HAP-1 (cell line): ENCODE results near the gene CACNA1D.
"Not testable (repeated sequence)": the region's sequence is repeated elsewhere in the genome, so short reads cannot be mapped to it uniquely, and the experiment has no call there.

Experiments
- DNase-seq, 2 experiments: peaks; one replicate each; pipeline ENCODE4 v3.0.0-alpha.2; 2016 to 2020; ENCODE audit warnings: low spot score in 2 of 2
- H3K27me3 ChIP-seq: fragments of 250-450 bp; sonication (Bioruptor Pico); 2 replicates; pipeline ENCODE4 v1.5.1; 2020; ENCODE audit warnings: low read depth, mild to moderate bottlenecking, moderate library complexity
- H3K36me3 ChIP-seq: fragments of 250-450 bp; sonication (Bioruptor Pico); replicated peaks from 2 replicates; pipeline ENCODE4 v1.5.1; 2020; ENCODE audit warnings: mild to moderate bottlenecking
- H3K4me1 ChIP-seq: fragments of 250-450 bp; sonication (Bioruptor Pico); 2 replicates; pipeline ENCODE4 v1.5.1; 2020; ENCODE audit warnings: mild to moderate bottlenecking
- H3K4me3 ChIP-seq: fragments of 250-450 bp; sonication (Bioruptor Pico); 2 replicates; pipeline ENCODE4 v1.5.1; 2020; ENCODE audit warnings: mild to moderate bottlenecking, moderate library complexity
- H3K9me3 ChIP-seq: fragments of 250-450 bp; sonication (Bioruptor Pico); 2 replicates; pipeline ENCODE4 v1.5.1; 2020; ENCODE audit warnings: mild to moderate bottlenecking, moderate library complexity
- in situ Hi-C: fragments of 300-500 bp; cut with MboI; formaldehyde crosslinking; loops from 3 replicates; pipeline ENCODE4 v1.14.3; 2020; ENCODE audit warnings: low sequenced_read_pairs, inconsistent platforms, mixed read lengths

The CACNA1D gene

GRCh38 chr3:53493963-53494791 lies at the start of gene CACNA1D:
CACNA1D (plus strand) TSS chr3:53494611; CDS start chr3:53495167, 556 bp downstream.
- peak in 1 of 2 experiments; percentile 43 for DNase-seq
- in situ Hi-C loops = no loop called here
- H3K4me1 ChIP-seq = no peaks in the 10 kb centered on the region
- no peaks in the 10 kb centered on the region for H3K36me3 ChIP-seq
- no peaks in the 10 kb centered on the region for H3K9me3 ChIP-seq
- H3K4me3 ChIP-seq = peak within 1 kb of the TSS; percentile 40
- H3K27me3 ChIP-seq = no peaks in the 10 kb centered on the region; the same call in 1 of the 2 replicates

DNA sequence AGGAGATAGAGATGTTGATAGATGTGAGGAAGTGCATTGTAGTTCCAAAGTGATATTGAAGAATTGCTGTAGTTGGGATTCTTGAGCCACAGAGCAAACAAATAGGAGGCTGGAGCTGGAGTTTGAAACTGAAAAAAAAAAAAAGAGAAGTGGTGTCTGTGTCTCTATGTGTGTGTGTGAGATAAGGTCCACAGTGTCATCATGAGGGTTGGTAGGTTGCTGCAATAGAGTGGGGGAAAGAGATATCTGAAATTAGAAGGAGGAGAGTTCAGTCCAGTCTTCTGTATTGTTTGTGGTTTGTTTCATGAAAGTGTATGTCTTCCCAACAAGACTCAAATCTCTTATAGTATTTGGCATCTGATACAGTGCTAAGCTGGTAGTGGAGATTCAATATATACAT lies 37.3 kb upstream of the CACNA1D start:
- no peak overlapping the region for H3K4me3 ChIP-seq
- peaks cover 18% of the 10 kb centered on the region for H3K27me3 ChIP-seq
- no peaks in the 10 kb centered on the region for H3K9me3 ChIP-seq
- in situ Hi-C loops = no loop called here
- H3K36me3 ChIP-seq = no peaks in the 10 kb centered on the region
- DNase-seq = no peak
- no peaks in the 10 kb centered on the region for H3K4me1 ChIP-seq

GRCh38 chr3:53460326-53460725 lies 34.1 kb upstream of the CACNA1D start:
- no peaks in the 10 kb centered on the region for H3K4me1 ChIP-seq
- H3K9me3 ChIP-seq = no peaks in the 10 kb centered on the region
- in situ Hi-C loops = no loop called here
- no peaks in the 10 kb centered on the region for H3K36me3 ChIP-seq
- H3K27me3 ChIP-seq = peaks cover 19% of the 10 kb centered on the region
- no peak overlapping the region for H3K4me3 ChIP-seq
- DNase-seq = no peak

GRCh38 chr3:53464424-53464823 lies 30.0 kb upstream of the CACNA1D start:
- no peak for DNase-seq
- in situ Hi-C loops = no loop called here
- H3K9me3 ChIP-seq = peaks cover 3% of the 10 kb centered on the region; the same call in 1 of the 2 replicates
- H3K27me3 ChIP-seq = peaks cover 7% of the 10 kb centered on the region
- H3K4me3 ChIP-seq = no peak overlapping the region
- no peaks in the 10 kb centered on the region for H3K4me1 ChIP-seq
- no peaks in the 10 kb centered on the region for H3K36me3 ChIP-seq

DNA sequence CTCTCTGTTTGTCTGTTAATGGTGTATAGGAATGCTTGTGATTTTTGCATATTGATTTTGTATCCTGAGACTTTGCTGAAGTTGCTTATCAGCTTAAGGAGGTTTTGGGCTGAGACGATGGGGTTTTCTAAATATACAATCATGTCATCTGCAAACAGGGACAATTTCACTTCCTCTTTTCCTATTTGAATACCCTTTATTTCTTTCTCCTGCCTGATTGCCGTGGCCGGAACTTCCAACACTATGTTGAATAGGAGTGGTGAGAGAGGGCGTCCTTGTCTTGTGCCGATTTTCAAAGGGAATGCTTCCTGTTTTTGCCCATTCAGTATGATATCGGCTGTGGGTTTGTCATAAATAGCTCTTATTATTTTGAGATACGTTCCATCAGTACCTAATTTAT lies 24.7 kb upstream of the CACNA1D start:
- H3K4me3 ChIP-seq, in situ Hi-C loops, H3K27me3 ChIP-seq, H3K36me3 ChIP-seq, H3K4me1 ChIP-seq, H3K9me3 ChIP-seq, DNase-seq: not testable (repeated sequence)

DNA sequence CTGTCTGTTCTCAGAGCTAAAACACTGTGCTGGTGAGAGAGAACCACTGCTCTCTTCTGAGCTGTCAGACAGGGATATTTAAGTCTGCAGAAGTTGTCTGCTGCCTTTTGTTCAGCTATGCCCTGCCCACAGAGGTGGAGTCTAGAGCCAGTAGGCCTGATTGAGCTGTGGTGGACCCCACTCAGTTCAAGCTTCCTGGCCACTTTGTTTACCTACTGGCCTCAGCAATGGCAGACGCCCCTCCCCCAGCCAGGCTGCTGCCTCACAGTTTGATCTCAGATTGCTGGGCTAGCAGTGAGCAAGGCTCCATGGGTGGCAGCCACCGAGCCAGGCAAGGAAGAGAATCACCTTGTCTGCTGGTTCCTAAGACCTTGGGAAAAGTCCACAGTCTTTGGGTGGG lies 21.0 kb upstream of the CACNA1D start:
- no peak for DNase-seq
- Histone ChIP-seq H3K4me3 (no peak overlapping the region), H3K36me3 (no peaks in the 10 kb centered on the region), H3K27me3 (no peaks in the 10 kb centered on the region; the same call in 1 of the 2 replicates), H3K9me3 (peaks cover 3% of the 10 kb centered on the region; the same call in 1 of the 2 replicates), H3K4me1 (peaks cover 10% of the 10 kb centered on the region)
- in situ Hi-C loops = no loop called here

DNA sequence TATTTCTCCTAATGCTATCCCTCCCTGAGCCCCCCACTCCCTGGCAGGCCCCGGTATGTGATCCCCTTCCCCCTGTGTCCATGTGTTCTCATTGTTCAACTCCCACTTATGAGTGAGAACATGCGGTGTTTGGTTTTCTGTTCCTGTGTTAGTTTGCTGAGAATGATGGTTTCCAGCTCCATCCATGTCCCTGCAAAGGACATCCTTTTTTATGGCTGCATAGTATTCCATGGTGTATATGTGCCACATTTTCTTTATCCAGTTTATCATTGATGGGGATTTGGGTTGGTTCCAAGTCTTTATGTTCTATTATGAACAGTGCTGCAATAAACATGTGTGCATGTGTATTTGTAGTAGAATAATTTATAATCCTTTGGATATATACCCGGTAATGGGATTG lies 18.0 kb upstream of the CACNA1D start:
- H3K27me3 ChIP-seq, H3K9me3 ChIP-seq, in situ Hi-C loops, H3K36me3 ChIP-seq, DNase-seq, H3K4me3 ChIP-seq: not testable (repeated sequence)
- peaks cover 19% of the 10 kb centered on the region for H3K4me1 ChIP-seq

GRCh38 chr3:53477689-53478088 lies 16.7 kb upstream of the CACNA1D start:
- DNase-seq, H3K9me3 ChIP-seq, H3K4me3 ChIP-seq, in situ Hi-C loops, H3K27me3 ChIP-seq, H3K36me3 ChIP-seq: not testable (repeated sequence)
- peaks cover 19% of the 10 kb centered on the region for H3K4me1 ChIP-seq

DNA sequence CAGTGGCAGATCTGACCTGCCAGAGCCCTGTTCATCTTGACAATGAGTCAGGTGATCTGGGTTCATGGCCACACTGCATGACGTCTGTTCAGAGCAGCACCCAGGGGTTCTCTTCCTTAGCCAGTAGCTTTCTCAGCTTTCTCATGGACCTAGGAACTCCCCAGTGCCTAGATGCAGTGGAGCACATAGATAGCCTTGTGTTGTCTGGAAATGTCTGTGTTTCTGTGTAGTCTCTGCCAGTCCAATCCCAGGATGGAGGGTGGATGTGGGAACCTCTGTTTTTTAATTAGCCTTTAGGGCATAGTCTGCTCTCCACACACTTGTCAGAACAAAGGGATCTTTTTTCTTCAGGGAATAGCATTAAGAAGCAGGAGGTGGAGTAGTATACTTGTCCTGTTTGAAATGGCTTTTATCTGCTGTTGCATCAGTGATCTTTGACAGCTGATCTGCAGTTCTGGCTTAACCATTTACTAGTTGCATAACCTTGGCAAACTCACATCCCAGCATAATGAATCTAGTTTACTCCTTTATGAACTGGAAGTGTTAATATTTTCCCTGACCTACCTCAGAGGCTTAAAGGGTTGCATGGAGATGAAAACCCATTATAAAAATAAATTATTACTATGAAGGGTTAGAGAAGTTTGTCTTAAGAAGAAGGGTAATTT lies 16.1 kb upstream of the CACNA1D start:
- no peaks in the 10 kb centered on the region for H3K9me3 ChIP-seq
- no peak overlapping the region for H3K4me3 ChIP-seq
- H3K27me3 ChIP-seq = no peaks in the 10 kb centered on the region
- no peaks in the 10 kb centered on the region for H3K36me3 ChIP-seq
- H3K4me1 ChIP-seq = peaks cover 23% of the 10 kb centered on the region
- in situ Hi-C loops = no loop called here
- DNase-seq = peak in 1 of 2 experiments; percentile 77

GRCh38 chr3:53478921-53479664 lies 15.3 kb upstream of the CACNA1D start:
- in situ Hi-C loops = no loop called here
- Histone ChIP-seq H3K4me1 (peaks cover 27% of the 10 kb centered on the region), H3K36me3 (no peaks in the 10 kb centered on the region), H3K9me3 (no peaks in the 10 kb centered on the region), H3K4me3 (no peak overlapping the region), H3K27me3 (no peaks in the 10 kb centered on the region)
- DNase-seq = no peak

- H3K27me3 ChIP-seq = no peaks in the 10 kb centered on the region
- in situ Hi-C loops = no loop called here
- H3K9me3 ChIP-seq = no peaks in the 10 kb centered on the region
- no peaks in the 10 kb centered on the region for H3K36me3 ChIP-seq
- H3K4me3 ChIP-seq = no peak overlapping the region
- no peak for DNase-seq
- peaks cover 33% of the 10 kb centered on the region for H3K4me1 ChIP-seq
Measured at GRCh38 chr3:53482227-53482626, 12.2 kb upstream of the CACNA1D start.

- H3K36me3 ChIP-seq = no peaks in the 10 kb centered on the region
- H3K4me3 ChIP-seq = no peak overlapping the region
- H3K9me3 ChIP-seq = no peaks in the 10 kb centered on the region
- DNase-seq = peak; percentile 51 to 97
- in situ Hi-C loops = no loop called here
- no peaks in the 10 kb centered on the region for H3K27me3 ChIP-seq
- peaks cover 21% of the 10 kb centered on the region for H3K4me1 ChIP-seq
Measured at GRCh38 chr3:53483821-53484220, 10.6 kb upstream of the CACNA1D start.

- in situ Hi-C loops = no loop called here
- H3K36me3 ChIP-seq = no peaks in the 10 kb centered on the region
- no peak for DNase-seq
- no peak overlapping the region for H3K4me3 ChIP-seq
- no peaks in the 10 kb centered on the region for H3K27me3 ChIP-seq
- H3K4me1 ChIP-seq = peaks cover 16% of the 10 kb centered on the region
- no peaks in the 10 kb centered on the region for H3K9me3 ChIP-seq
Measured at GRCh38 chr3:53484984-53485383, 9.4 kb upstream of the CACNA1D start.
